ENCODE data around the gene CHD1.

CHD1 gene

GRCh38 chr5:98899456-98899855, 29.4 kb downstream of the CHD1 start:
- no peak for DNase-seq (ENCODE audit: low read depth)

GRCh38 chr5:98898743-98899142, 30.1 kb downstream of the CHD1 start:
- no peak for DNase-seq (ENCODE audit: low read depth)

GRCh38 chr5:98891591-98891990, 37.2 kb downstream of the CHD1 start:
- DNase-seq (ENCODE audit: low read depth) = no peak

GRCh38 chr5:98880598-98880997, 48.2 kb downstream of the CHD1 start:
- no peak for DNase-seq (ENCODE audit: low read depth)

GRCh38 chr5:98880151-98880550, 48.7 kb downstream of the CHD1 start:
- DNase-seq (ENCODE audit: low read depth) = no peak

- DNase-seq (ENCODE audit: low read depth) = no peak
Measured at GRCh38 chr5:98877600-98877999, 51.2 kb downstream of the CHD1 start.

GRCh38 chr5:98872674-98873073, 56.1 kb downstream of the CHD1 start:
- DNase-seq (ENCODE audit: low read depth) = no peak

GRCh38 chr5:98865690-98866089, 63.1 kb downstream of the CHD1 start:
- no peak for DNase-seq (ENCODE audit: low read depth)

GRCh38 chr5:98847054-98847453, 81.8 kb downstream of the CHD1 start:
- DNase-seq (ENCODE audit: low read depth) = no peak

GRCh38 chr5:98846520-98846919, 82.3 kb downstream of the CHD1 start:
- no peak for DNase-seq (ENCODE audit: low read depth)

- no peak for DNase-seq (ENCODE audit: low read depth)
Measured at GRCh38 chr5:98845878-98846277, 82.9 kb downstream of the CHD1 start.

- DNase-seq (ENCODE audit: low read depth) = no peak
Measured at GRCh38 chr5:98844865-98845264, 83.9 kb downstream of the CHD1 start.

GRCh38 chr5:98843481-98843880, 85.3 kb downstream of the CHD1 start:
- no peak for DNase-seq (ENCODE audit: low read depth)

- no peak for DNase-seq (ENCODE audit: low read depth)
Measured at GRCh38 chr5:98840946-98841345, 87.9 kb downstream of the CHD1 start.

- peak; percentile 1 for DNase-seq (ENCODE audit: low read depth)
Measured at GRCh38 chr5:98839469-98840383, 89.1 kb downstream of the CHD1 start.

- no peak for DNase-seq (ENCODE audit: low read depth)
Measured at GRCh38 chr5:98836175-98836574, 92.6 kb downstream of the CHD1 start.

GRCh38 chr5:98827588-98828284, 101.1 kb downstream of the CHD1 start:
- no peak for DNase-seq (ENCODE audit: low read depth)

GRCh38 chr5:98827161-98827560, 101.6 kb downstream of the CHD1 start:
- no peak for DNase-seq (ENCODE audit: low read depth)

GRCh38 chr5:98825582-98826375, 103.0 kb downstream of the CHD1 start:
- DNase-seq (ENCODE audit: low read depth) = no peak

- DNase-seq (ENCODE audit: low read depth) = no peak
Measured at GRCh38 chr5:98816582-98817222, 112.1 kb downstream of the CHD1 start.

GRCh38 chr5:98813755-98814154, 115.1 kb downstream of the CHD1 start:
- no peak for DNase-seq (ENCODE audit: low read depth)

- DNase-seq (ENCODE audit: low read depth) = no peak
Measured at GRCh38 chr5:98810206-98810605, 118.6 kb downstream of the CHD1 start.

Measured in activated T-cell treated with anti-CD3 and anti-CD28 coated beads for 48 hours (primary cell).